ENCODE measurements around the gene MSMP. TPM values are rescaled to one million over a fixed set of nuclear protein-coding genes. Genes with fewer than 3 reads are reported as not detected.

The MSMP gene
- total RNA-seq, 1 experiment from 2014 or later, result 2.1 TPM

- H3K36me3 Mint-ChIP-seq, result peaks cover 83% of the 10 kb centered on the region
Observed at GRCh38 chr9:35706951-35707350, 47.1 kb downstream of the MSMP start.

DNA sequence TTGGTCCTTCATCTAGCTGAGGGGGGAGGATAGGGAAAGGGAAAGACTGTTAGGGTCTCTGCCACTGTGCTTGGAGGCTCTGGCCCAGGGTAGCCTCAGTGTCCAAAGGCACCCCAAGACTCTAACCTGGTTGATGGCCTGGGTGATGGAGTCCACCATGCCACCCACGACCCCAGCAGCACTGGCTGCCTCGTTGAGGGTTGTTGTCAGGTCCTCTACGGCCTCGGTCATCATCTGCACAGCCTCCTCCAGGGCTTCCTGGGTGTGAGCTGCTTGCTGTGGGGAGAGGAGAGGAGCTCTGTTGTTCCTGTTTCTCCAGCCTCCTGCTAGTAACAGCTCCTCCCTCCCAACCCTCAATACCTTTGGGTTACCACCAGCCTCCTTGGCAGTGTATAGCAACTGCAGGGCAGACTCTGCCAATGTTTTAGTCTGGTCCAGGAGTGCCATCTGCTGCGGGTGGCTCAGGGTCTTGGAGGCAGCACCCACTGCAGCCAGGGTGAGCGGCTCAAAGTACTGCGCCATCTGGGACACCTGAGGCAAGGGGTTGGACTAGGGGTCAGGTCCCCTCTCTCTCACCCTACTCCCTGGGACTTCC lies 48.1 kb downstream of the MSMP start:
- POLR2A ChIA-PET, result no interaction called here
- ATAC-seq, result no peak
- H3K9me3 Mint-ChIP-seq, result no peaks in the 10 kb centered on the region
- no peaks in the 10 kb centered on the region for H3K27me3 Mint-ChIP-seq (ENCODE audit: low read depth)
- H3K36me3 Mint-ChIP-seq, result peaks cover 72% of the 10 kb centered on the region
- CTCF ChIA-PET, result interaction anchor here (2.5 kb wide), 1 partner anchor 10 kb away, joined by 14 read pairs; no protein-coding TSS in a partner anchor
- DNase-seq (ENCODE audit: low spot score), result no peak
- no peaks in the 10 kb centered on the region for H3K4me1 Mint-ChIP-seq
- H3K27ac Mint-ChIP-seq, result no peak overlapping the region
- TF ChIP-seq ZNF396 (CRISPR knock-in tag; IDR thresholded peaks at IDR 0.05; ENCODE audit: borderline replicate concordance), result no peak
- TF ChIP-seq, protein P1, sequence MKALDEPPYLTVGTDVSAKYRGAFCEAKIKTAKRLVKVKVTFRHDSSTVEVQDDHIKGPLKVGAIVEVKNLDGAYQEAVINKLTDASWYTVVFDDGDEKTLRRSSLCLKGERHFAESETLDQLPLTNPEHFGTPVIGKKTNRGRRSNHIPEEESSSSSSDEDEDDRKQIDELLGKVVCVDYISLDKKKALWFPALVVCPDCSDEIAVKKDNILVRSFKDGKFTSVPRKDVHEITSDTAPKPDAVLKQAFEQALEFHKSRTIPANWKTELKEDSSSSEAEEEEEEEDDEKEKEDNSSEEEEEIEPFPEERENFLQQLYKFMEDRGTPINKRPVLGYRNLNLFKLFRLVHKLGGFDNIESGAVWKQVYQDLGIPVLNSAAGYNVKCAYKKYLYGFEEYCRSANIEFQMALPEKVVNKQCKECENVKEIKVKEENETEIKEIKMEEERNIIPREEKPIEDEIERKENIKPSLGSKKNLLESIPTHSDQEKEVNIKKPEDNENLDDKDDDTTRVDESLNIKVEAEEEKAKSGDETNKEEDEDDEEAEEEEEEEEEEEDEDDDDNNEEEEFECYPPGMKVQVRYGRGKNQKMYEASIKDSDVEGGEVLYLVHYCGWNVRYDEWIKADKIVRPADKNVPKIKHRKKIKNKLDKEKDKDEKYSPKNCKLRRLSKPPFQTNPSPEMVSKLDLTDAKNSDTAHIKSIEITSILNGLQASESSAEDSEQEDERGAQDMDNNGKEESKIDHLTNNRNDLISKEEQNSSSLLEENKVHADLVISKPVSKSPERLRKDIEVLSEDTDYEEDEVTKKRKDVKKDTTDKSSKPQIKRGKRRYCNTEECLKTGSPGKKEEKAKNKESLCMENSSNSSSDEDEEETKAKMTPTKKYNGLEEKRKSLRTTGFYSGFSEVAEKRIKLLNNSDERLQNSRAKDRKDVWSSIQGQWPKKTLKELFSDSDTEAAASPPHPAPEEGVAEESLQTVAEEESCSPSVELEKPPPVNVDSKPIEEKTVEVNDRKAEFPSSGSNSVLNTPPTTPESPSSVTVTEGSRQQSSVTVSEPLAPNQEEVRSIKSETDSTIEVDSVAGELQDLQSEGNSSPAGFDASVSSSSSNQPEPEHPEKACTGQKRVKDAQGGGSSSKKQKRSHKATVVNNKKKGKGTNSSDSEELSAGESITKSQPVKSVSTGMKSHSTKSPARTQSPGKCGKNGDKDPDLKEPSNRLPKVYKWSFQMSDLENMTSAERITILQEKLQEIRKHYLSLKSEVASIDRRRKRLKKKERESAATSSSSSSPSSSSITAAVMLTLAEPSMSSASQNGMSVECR (CRISPR knock-in tag; IDR thresholded peaks at IDR 0.05; ENCODE audit: borderline replicate concordance), result no peak
- no peak for TF ChIP-seq CREB1 (CRISPR knock-in tag; IDR thresholded peaks at IDR 0.05)
- TF ChIP-seq JAZF1 (CRISPR knock-in tag; IDR thresholded peaks at IDR 0.05), result no peak
- TF ChIP-seq ATF1 (CRISPR knock-in tag; IDR thresholded peaks at IDR 0.05), result no peak
- no peak for TF ChIP-seq SOX15 (CRISPR knock-in tag; IDR thresholded peaks at IDR 0.05)
- TF ChIP-seq, protein P2, sequence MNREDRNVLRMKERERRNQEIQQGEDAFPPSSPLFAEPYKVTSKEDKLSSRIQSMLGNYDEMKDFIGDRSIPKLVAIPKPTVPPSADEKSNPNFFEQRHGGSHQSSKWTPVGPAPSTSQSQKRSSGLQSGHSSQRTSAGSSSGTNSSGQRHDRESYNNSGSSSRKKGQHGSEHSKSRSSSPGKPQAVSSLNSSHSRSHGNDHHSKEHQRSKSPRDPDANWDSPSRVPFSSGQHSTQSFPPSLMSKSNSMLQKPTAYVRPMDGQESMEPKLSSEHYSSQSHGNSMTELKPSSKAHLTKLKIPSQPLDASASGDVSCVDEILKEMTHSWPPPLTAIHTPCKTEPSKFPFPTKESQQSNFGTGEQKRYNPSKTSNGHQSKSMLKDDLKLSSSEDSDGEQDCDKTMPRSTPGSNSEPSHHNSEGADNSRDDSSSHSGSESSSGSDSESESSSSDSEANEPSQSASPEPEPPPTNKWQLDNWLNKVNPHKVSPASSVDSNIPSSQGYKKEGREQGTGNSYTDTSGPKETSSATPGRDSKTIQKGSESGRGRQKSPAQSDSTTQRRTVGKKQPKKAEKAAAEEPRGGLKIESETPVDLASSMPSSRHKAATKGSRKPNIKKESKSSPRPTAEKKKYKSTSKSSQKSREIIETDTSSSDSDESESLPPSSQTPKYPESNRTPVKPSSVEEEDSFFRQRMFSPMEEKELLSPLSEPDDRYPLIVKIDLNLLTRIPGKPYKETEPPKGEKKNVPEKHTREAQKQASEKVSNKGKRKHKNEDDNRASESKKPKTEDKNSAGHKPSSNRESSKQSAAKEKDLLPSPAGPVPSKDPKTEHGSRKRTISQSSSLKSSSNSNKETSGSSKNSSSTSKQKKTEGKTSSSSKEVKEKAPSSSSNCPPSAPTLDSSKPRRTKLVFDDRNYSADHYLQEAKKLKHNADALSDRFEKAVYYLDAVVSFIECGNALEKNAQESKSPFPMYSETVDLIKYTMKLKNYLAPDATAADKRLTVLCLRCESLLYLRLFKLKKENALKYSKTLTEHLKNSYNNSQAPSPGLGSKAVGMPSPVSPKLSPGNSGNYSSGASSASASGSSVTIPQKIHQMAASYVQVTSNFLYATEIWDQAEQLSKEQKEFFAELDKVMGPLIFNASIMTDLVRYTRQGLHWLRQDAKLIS (CRISPR knock-in tag; IDR thresholded peaks at IDR 0.05; ENCODE audit: borderline replicate concordance), result no peak
- TF ChIP-seq ESRRA (CRISPR knock-in tag; IDR thresholded peaks at IDR 0.05; ENCODE audit: borderline replicate concordance), result no peak
- TF ChIP-seq TEAD4 (CRISPR knock-in tag; IDR thresholded peaks at IDR 0.05), result no peak
- no peak overlapping the region for H3K4me3 Mint-ChIP-seq

More at GRCh38 chr9:35706951-35707350, 47.1 kb downstream of the MSMP start:
- Mint-ChIP-seq H3K9me3 (no peaks in the 10 kb centered on the region), H3K4me3 (no peak overlapping the region), H3K27me3 (ENCODE audit: low read depth) (no peaks in the 10 kb centered on the region), H3K27ac (no peak overlapping the region), H3K4me1 (no peaks in the 10 kb centered on the region)
- no peak for TF ChIP-seq ZNF219 (CRISPR knock-in tag; IDR thresholded peaks at IDR 0.05; ENCODE audit: borderline replicate concordance)
- TF ChIP-seq ZNF317 (CRISPR knock-in tag; IDR thresholded peaks at IDR 0.05; ENCODE audit: borderline replicate concordance, low read depth), result no peak
- no peak for TF ChIP-seq MXD4 (CRISPR knock-in tag; IDR thresholded peaks at IDR 0.05; ENCODE audit: borderline replicate concordance)
- TF ChIP-seq FOXP1 (CRISPR knock-in tag; IDR thresholded peaks at IDR 0.05; ENCODE audit: borderline replicate concordance), result no peak
- no peak for TF ChIP-seq AR (CRISPR knock-in tag; IDR thresholded peaks at IDR 0.05)
- TF ChIP-seq JAZF1 (CRISPR knock-in tag; IDR thresholded peaks at IDR 0.05), result no peak
- TF ChIP-seq PRRX2 (CRISPR knock-in tag; IDR thresholded peaks at IDR 0.05), result no peak
- no peak for TF ChIP-seq ZNF263 (CRISPR knock-in tag; IDR thresholded peaks at IDR 0.05; ENCODE audit: low read depth)
- ChIA-PET POLR2A (no interaction called here), CTCF (interaction anchor here (1.7 kb wide), 1 partner anchor 10 kb away, joined by 5 read pairs; no protein-coding TSS in a partner anchor)
- no peak for ATAC-seq
- no peak for DNase-seq (ENCODE audit: low spot score)

All from WTC11 (cell line).